GM19099 (cell line): ENCODE measurements around the gene MUC5B.

Experiments
- POLR2A ChIP-seq: IDR thresholded peaks from 3 replicates; pipeline ENCODE4 v1.6.1; 2011; ENCODE audit warnings: low read depth; ENCODE audit not compliant: insufficient read length; ENCODE audit errors: extremely low read depth

The MUC5B gene

GRCh38 chr11:1292018-1292643 lies 69.3 kb downstream of the MUC5B start:
- TF ChIP-seq POLR2A = no peak

GRCh38 chr11:1292644-1293618 lies 70.1 kb downstream of the MUC5B start:
- TF ChIP-seq POLR2A = no peak

GRCh38 chr11:1293619-1294015 lies 70.8 kb downstream of the MUC5B start:
- no peak for TF ChIP-seq POLR2A

- TF ChIP-seq POLR2A = no peak
Observed at GRCh38 chr11:1295086-1295485, 72.2 kb downstream of the MUC5B start.

- no peak for TF ChIP-seq POLR2A
Observed at GRCh38 chr11:1295591-1295990, 72.7 kb downstream of the MUC5B start.

GRCh38 chr11:1296287-1296686 lies 73.4 kb downstream of the MUC5B start:
- no peak for TF ChIP-seq POLR2A

GRCh38 chr11:1297011-1297575 lies 74.2 kb downstream of the MUC5B start:
- no peak for TF ChIP-seq POLR2A

GRCh38 chr11:1297576-1298473 lies 75.0 kb downstream of the MUC5B start:
- no peak for TF ChIP-seq POLR2A

GRCh38 chr11:1298695-1299492 lies 76.0 kb downstream of the MUC5B start:
- no peak for TF ChIP-seq POLR2A

- TF ChIP-seq POLR2A = no peak
Observed at GRCh38 chr11:1299621-1300020, 76.8 kb downstream of the MUC5B start.

- TF ChIP-seq POLR2A = no peak
Observed at GRCh38 chr11:1300121-1300520, 77.3 kb downstream of the MUC5B start.

GRCh38 chr11:1300569-1301187 lies 77.8 kb downstream of the MUC5B start:
- TF ChIP-seq POLR2A = no peak

GRCh38 chr11:1301220-1302000 lies 78.5 kb downstream of the MUC5B start:
- no peak for TF ChIP-seq POLR2A
